LNCaP clone FGC (cell line): ENCODE data around the gene HRCT1.
"Not testable (repeated sequence)": the region's sequence is repeated elsewhere in the genome, so short reads cannot be mapped to it uniquely, and the experiment has no call there.

Experiments
- DNase-seq: peaks from one replicate; pipeline ENCODE4 v3.0.0-alpha.2; 2011; ENCODE audit warnings: low read depth
- H3K4me3 ChIP-seq: 2 replicates; pipeline ENCODE4 v1.5.1; 2011; ENCODE audit warnings: mild to moderate bottlenecking, low read depth, low read length, control low read depth
- CTCF ChIP-seq: IDR thresholded peaks from 2 replicates; pipeline ENCODE4 v1.5.1; 2012; ENCODE audit warnings: mild to moderate bottlenecking; ENCODE audit not compliant: control insufficient read depth, insufficient read depth; ENCODE audit errors: extremely low read depth

HRCT1 gene

GRCh38 chr9:35933550-35934067 is 27.6 kb downstream of the HRCT1 start:
- no peak for TF ChIP-seq CTCF
- DNase-seq: no peak

GRCh38 chr9:35934069-35934468 is 28.1 kb downstream of the HRCT1 start:
- not testable (repeated sequence) for DNase-seq, H3K4me3 ChIP-seq

More at GRCh38 chr9:35933550-35934067, 27.6 kb downstream of the HRCT1 start:
- H3K4me3 ChIP-seq: no peak overlapping the region

GRCh38 chr9:35935261-35935660 is 29.3 kb downstream of the HRCT1 start:
- no peak overlapping the region for H3K4me3 ChIP-seq
- TF ChIP-seq CTCF: no peak
- DNase-seq: no peak

GRCh38 chr9:35935755-35936509 is 29.9 kb downstream of the HRCT1 start:
- TF ChIP-seq CTCF: no peak
- H3K4me3 ChIP-seq: no peak overlapping the region
- no peak for DNase-seq

- TF ChIP-seq CTCF: no peak
- H3K4me3 ChIP-seq: no peak overlapping the region
- no peak for DNase-seq
Measured at GRCh38 chr9:35937227-35937626, 31.2 kb downstream of the HRCT1 start.

GRCh38 chr9:35938474-35939356 is 32.7 kb downstream of the HRCT1 start:
- DNase-seq: no peak
- no peak overlapping the region for H3K4me3 ChIP-seq
- TF ChIP-seq CTCF: no peak

- no peak overlapping the region for H3K4me3 ChIP-seq
- no peak for TF ChIP-seq CTCF
Measured at GRCh38 chr9:35939679-35940250, 33.8 kb downstream of the HRCT1 start.

More at GRCh38 chr9:35939679-35940250, 33.8 kb downstream of the HRCT1 start:
- DNase-seq: no peak
